Psoas muscle (tissue), 8 donors: ENCODE data around the gene HLA-DMA. TPM values are rescaled to one million over a fixed set of nuclear protein-coding genes. Genes with fewer than 3 reads are reported as not detected.
A peak's percentile ranks its signal among the peaks of the same experiment; 100 is the strongest.

Experiments
- ATAC-seq, 4 donors: fragments of 200-7000 bp; cut with Tn5 transposase; one replicate each; pipeline ENCODE4 v1.9.1; 2020; ENCODE audit warnings: moderate library complexity in 3 of 4, mild to moderate bottlenecking in 2 of 4
- DNase-seq, 2 donors: peaks; one replicate each; pipeline ENCODE4 v3.0.0-alpha.2; 2020
- H3K27ac ChIP-seq: fragments of 200-600 bp; one replicate; pipeline ENCODE4 v1.8.0; 2022
- H3K27me3 ChIP-seq, 3 donors: fragments of 200-600 bp in 1 of 3; one replicate each; pipeline versions ENCODE4 v1.6.1 to v1.8.0; 2013 to 2022; ENCODE audit warnings: low read length in 2 of 3, mild to moderate bottlenecking in 2 of 3, moderate library complexity in 1 of 3; ENCODE audit not compliant: insufficient read depth in 3 of 3
- H3K36me3 ChIP-seq, 2 donors: fragments of 200-600 bp in 1 of 2; one replicate each; pipeline versions ENCODE4 v1.6.1 to v1.8.0; 2013 to 2022; ENCODE audit warnings: low read depth in 1 of 2, mild to moderate bottlenecking in 1 of 2, moderate library complexity in 1 of 2; ENCODE audit not compliant: insufficient read depth in 1 of 2
- H3K4me1 ChIP-seq: fragments of 200-600 bp; one replicate; pipeline ENCODE4 v1.8.0; 2022
- H3K4me3 ChIP-seq: fragments of 200-600 bp; one replicate; pipeline ENCODE4 v1.8.0; 2022; ENCODE audit warnings: mild to moderate bottlenecking
- H3K9me3 ChIP-seq: fragments of 200-600 bp; one replicate; pipeline ENCODE4 v1.8.0; 2022
- WGBS, 3 donors: extraction: QIAGEN DNeasy Blood & Tissue Kit; methylation state at CpG; one replicate each; pipeline versions ENCODE4 v1.1.6 to v1.1.7; 2013; 5-methylcytosine and 5-hydroxymethylcytosine counted together
- intact Hi-C, 2 donors: fragments of 100-400 bp; cut with DNase I; formaldehyde crosslinking; loops; one replicate each; pipeline versions ENCODE4 v1.11.0 to v1.14.2; 2022
- polyA plus RNA-seq, 3 donors: library from polyadenylated mRNA; stranded (reverse); fragments of 200-250 nt; gene quantifications; one replicate each; pipeline ENCODE4 v1.2.3, GENCODE V29; 2013
- total RNA-seq, 4 donors: library from RNA; stranded (reverse); fragmentation: NEBNext Ultra II Directional in 2 of 4; extraction: Animal tissue kit (Norgen Biotek cat#: 25700) in 2 of 4; gene quantifications; one replicate each; pipeline versions ENCODE4 v1.2.1 to v1.2.4, GENCODE V29; 2021 to 2023
- TF ChIP-seq, protein P1 (sequence below): fragments of 200-600 bp; IDR thresholded peaks from one replicate; pipeline ENCODE4 v1.8.0; 2022; ENCODE audit warnings: antibody characterized with exemption
- donor health status: healthy with polysubstance abuse.
- donor health status: DM: no; HTN: no; CAD: no; lungs with moderate emphysema.
- donor health status: Bipolar disorder and iron deficiency.
- donor health status: healthy.
- donor health status: DM: yes; HTN: yes; CAD: no.
- donor health status: DM: no; HTN: no; CAD: no.
- donor health status: DM: no; HTN: no; CAD: no.
- donor health status: DM: yes; HTN: yes; CAD: no.

The HLA-DMA gene
- total and polyA plus RNA-seq, 7 donors: 3.2 to 12.0 (median 7.3) TPM

DNA sequence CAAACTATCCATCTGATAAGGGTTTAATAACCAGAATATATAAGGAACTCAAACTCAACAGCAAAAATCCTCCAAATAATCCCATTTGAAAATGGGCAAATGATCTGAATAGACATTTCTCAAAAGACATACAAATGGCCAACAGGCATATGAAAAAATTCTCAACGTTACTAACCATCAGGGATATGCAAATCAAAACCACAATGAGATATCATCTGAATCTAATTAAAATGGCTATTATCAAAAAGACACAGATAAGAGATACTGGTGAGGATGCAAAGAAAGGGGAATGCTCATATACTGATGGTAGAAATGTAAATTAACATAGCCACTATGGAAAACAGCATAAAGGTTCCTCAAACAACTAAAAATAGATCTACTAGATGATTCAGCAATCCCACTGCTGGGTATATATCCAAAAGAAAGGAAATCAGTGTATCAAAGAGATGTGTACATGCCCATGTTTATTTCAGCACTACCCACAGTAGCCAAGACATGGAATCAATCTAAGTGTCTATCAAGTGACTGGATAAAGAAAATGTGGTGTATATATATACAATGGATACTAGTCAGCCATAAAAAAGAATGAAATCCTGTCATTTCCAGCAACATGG lies 9.4 kb upstream of the HLA-DMA start:
- H3K4me1 ChIP-seq: peaks cover 29% of the 10 kb centered on the region
- no peaks in the 10 kb centered on the region for H3K9me3 ChIP-seq
- TF ChIP-seq, protein P1, sequence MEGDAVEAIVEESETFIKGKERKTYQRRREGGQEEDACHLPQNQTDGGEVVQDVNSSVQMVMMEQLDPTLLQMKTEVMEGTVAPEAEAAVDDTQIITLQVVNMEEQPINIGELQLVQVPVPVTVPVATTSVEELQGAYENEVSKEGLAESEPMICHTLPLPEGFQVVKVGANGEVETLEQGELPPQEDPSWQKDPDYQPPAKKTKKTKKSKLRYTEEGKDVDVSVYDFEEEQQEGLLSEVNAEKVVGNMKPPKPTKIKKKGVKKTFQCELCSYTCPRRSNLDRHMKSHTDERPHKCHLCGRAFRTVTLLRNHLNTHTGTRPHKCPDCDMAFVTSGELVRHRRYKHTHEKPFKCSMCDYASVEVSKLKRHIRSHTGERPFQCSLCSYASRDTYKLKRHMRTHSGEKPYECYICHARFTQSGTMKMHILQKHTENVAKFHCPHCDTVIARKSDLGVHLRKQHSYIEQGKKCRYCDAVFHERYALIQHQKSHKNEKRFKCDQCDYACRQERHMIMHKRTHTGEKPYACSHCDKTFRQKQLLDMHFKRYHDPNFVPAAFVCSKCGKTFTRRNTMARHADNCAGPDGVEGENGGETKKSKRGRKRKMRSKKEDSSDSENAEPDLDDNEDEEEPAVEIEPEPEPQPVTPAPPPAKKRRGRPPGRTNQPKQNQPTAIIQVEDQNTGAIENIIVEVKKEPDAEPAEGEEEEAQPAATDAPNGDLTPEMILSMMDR: no peak
- no peaks in the 10 kb centered on the region for H3K36me3 ChIP-seq
- 70 to 75% (median 72%) methylated on average over 1 of the region's 1 CpG for WGBS, 3 donors
- intact Hi-C loops: no loop called here
- no peak for ATAC-seq
- no peak overlapping the region for H3K4me3 ChIP-seq
- no peak overlapping the region for H3K27ac ChIP-seq
- DNase-seq: no peak
- no peaks in the 10 kb centered on the region for H3K27me3 ChIP-seq

DNA sequence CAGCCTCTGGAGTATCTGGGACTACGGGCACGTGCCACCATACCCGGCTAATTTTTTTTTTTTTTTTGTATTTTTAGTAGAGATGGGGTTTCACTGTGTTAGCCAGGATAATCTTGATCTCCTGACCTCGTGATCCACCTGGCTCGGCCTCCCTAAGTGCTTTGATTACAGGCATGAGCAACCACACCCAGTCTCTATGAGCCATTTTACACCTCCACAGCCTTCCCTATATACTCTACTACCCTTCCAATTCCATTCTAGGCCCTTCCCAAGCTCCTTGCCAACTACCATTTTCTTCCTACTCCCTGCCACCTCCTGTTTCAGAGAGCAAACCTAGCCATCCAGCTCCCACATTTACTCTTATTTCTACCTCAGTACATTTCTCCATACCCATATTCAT lies 7.7 kb upstream of the HLA-DMA start:
- Histone ChIP-seq H3K27ac (no peak overlapping the region), H3K9me3 (no peaks in the 10 kb centered on the region), H3K4me1 (peaks cover 11% of the 10 kb centered on the region), H3K4me3 (no peak overlapping the region), H3K36me3 (no peaks in the 10 kb centered on the region), H3K27me3 (no peaks in the 10 kb centered on the region)
- WGBS, 3 donors: 51 to 92% (median 58%) methylated on average over 4 to 5 of the region's 5 CpGs
- DNase-seq (no peak), ATAC-seq (no peak)
- intact Hi-C loops: no loop called here
- TF ChIP-seq, protein P1: no peak

DNA sequence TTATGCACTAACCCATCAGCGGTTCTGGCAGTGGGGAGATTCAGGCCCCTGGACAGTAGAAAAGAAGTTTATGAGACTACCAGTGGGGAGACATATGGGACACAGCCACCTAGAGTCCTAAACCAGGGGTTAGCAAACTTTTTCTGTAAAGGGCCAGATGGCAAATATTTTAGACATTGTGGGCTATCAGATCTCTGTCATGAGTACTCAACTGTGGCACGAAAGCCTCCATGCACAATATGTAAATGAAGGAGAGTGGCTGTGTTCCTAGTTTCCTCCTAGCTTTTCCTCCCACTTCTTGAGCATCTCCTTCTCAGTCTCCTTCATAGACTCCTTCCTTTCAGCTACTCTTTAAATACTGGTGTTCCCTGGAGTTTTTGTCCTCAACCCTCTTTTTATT lies 3.3 kb upstream of the HLA-DMA start:
- intact Hi-C loops: no loop called here

DNA sequence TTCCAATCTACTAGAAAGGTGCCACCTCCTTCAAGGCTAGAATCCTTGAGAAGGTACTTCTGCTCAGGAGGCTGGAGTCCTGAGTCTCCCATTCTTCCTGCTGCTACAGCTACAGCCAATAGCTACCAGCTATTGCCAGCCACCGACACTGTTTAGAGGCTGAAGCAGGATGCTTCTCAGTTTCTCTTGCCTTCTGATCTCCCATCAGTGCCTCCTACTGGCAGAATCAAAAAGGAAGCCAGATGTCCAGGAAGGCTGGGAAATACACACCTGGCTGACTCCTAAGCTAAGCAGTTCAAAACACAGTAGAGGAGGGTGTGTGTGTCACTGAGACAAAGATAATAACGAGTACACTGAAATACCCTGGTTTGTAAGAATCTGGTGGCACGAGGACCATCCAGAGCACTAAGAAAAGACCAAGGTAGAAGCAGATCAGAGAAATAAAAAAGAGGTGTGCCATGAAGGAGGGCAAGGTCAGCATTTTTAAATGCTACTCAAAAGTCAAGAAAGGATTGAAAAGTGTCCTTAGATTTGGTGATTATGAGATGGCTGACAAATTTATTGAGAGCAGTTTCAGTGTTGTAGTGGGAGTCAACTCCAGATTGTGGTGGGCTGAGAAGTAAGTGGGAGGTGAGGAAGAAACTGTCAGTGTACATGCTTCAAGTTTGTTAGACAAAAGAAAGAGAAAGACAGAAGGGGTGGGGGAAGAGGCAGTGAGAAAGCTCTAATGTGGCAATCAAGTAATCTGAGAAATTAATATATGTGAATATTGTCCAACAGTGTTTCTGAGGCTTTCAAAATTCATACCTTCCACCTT lies 2.3 kb upstream of the HLA-DMA start:
- 33 to 35% (median 34%) methylated on average over 3 of the region's 3 CpGs for WGBS, 3 donors
- Histone ChIP-seq H3K4me3 (no peak overlapping the region), H3K4me1 (peaks cover 18% of the 10 kb centered on the region), H3K9me3 (no peaks in the 10 kb centered on the region), H3K27ac (no peak overlapping the region), H3K36me3 (no peaks in the 10 kb centered on the region), H3K27me3 (no peaks in the 10 kb centered on the region)
- DNase-seq (no peak), ATAC-seq (no peak)
- TF ChIP-seq, protein P1: peak; percentile 5
- intact Hi-C loops: loop anchor here in 1 of 2 donors (5.0 kb wide), 1 partner anchor 68 kb away; no protein-coding TSS in a partner anchor

More for the DNA sequence above, 3.3 kb upstream of the HLA-DMA start:
- no peak for ATAC-seq
- 80 to 90% (median 86%) methylated on average over 2 of the region's 2 CpGs for WGBS, 3 donors
- H3K27me3 ChIP-seq: no peaks in the 10 kb centered on the region
- peaks cover 18% of the 10 kb centered on the region for H3K4me1 ChIP-seq
- H3K36me3 ChIP-seq: no peaks in the 10 kb centered on the region
- DNase-seq: no peak
- TF ChIP-seq, protein P1: no peak
- H3K9me3 ChIP-seq: no peaks in the 10 kb centered on the region
- no peak overlapping the region for H3K4me3 ChIP-seq
- H3K27ac ChIP-seq: no peak overlapping the region
